HEK293T (cell line): ENCODE data around the gene SP2.

Source experiments
- CTCF ChIA-PET: fragments of 350-600 bp; formaldehyde crosslinking; extraction: SDS; loops from one replicate; lab custom pipeline; 2021; ENCODE audit warnings: antibody characterized with exemption, inconsistent platforms; lab: Yijun Ruan, JAX
- POLR2A ChIA-PET: fragments of 350-600 bp; formaldehyde crosslinking; extraction: SDS; loops from one replicate; lab custom pipeline; 2020; ENCODE audit warnings: antibody characterized with exemption, inconsistent platforms; lab: Yijun Ruan, JAX
- DNase-seq: peaks from one replicate; pipeline ENCODE4 v3.0.0; 2012; ENCODE audit warnings: mixed read lengths; ENCODE audit errors: extremely low spot score
- ARNT ChIP-seq: fragments of 450-650 bp; IDR thresholded peaks from 2 replicates; pipeline ENCODE4 v1.6.1; 2017; ENCODE audit warnings: mild to moderate bottlenecking
- BHLHE40 ChIP-seq: fragments of 450-650 bp; IDR thresholded peaks from 2 replicates; pipeline ENCODE4 v1.6.1; 2016; ENCODE audit warnings: mild to moderate bottlenecking, moderate library complexity, borderline replicate concordance
- CTBP1 ChIP-seq: fragments of 450-650 bp; IDR thresholded peaks from 2 replicates; pipeline ENCODE4 v1.6.1; 2016; ENCODE audit warnings: borderline replicate concordance
- ELF4 ChIP-seq: fragments of 450-650 bp; IDR thresholded peaks from 2 replicates; pipeline ENCODE4 v1.6.1; 2017; ENCODE audit warnings: antibody characterized with exemption
- FOXA1 ChIP-seq: fragments of 450-650 bp; IDR thresholded peaks from 2 replicates; pipeline ENCODE4 v1.6.1; 2016; ENCODE audit warnings: mild to moderate bottlenecking
- FOXK2 ChIP-seq: fragments of 450-650 bp; IDR thresholded peaks from 2 replicates; pipeline ENCODE4 v1.6.1; 2016; ENCODE audit warnings: mild to moderate bottlenecking
- FOXM1 ChIP-seq: fragments of 450-650 bp; IDR thresholded peaks from 2 replicates; pipeline ENCODE4 v1.6.1; 2017; ENCODE audit warnings: mild to moderate bottlenecking, borderline replicate concordance
- HDGF ChIP-seq: fragments of 450-650 bp; IDR thresholded peaks from 2 replicates; pipeline ENCODE4 v1.6.1; 2017; ENCODE audit warnings: antibody characterized with exemption, borderline replicate concordance
- L3MBTL2 ChIP-seq: fragments of 450-650 bp; conservative IDR thresholded peaks from 2 replicates; pipeline ENCODE4 v1.6.1; 2016; ENCODE audit warnings: mild to moderate bottlenecking
- LEF1 ChIP-seq: fragments of 450-650 bp; IDR thresholded peaks from 2 replicates; pipeline ENCODE4 v1.6.1; 2017; ENCODE audit warnings: mild to moderate bottlenecking, borderline replicate concordance
- NFRKB ChIP-seq: fragments of 450-650 bp; IDR thresholded peaks from 2 replicates; pipeline ENCODE4 v1.6.1; 2016; ENCODE audit warnings: mild to moderate bottlenecking, moderate library complexity
- PKNOX1 ChIP-seq: fragments of 450-650 bp; IDR thresholded peaks from 2 replicates; pipeline ENCODE4 v1.6.1; 2016
- SP1 ChIP-seq: fragments of 450-650 bp; IDR thresholded peaks from 2 replicates; pipeline ENCODE4 v1.6.1; 2017
- SUZ12 ChIP-seq: fragments of 450-650 bp; IDR thresholded peaks from 2 replicates; pipeline ENCODE4 v1.6.1; 2016; ENCODE audit warnings: mild to moderate bottlenecking
- TARDBP ChIP-seq: fragments of 450-650 bp; IDR thresholded peaks from 2 replicates; pipeline ENCODE4 v1.6.1; 2016
- ZNF384 ChIP-seq: fragments of 450-650 bp; IDR thresholded peaks from 2 replicates; pipeline ENCODE4 v1.6.1; 2016

The SP2 gene

DNA sequence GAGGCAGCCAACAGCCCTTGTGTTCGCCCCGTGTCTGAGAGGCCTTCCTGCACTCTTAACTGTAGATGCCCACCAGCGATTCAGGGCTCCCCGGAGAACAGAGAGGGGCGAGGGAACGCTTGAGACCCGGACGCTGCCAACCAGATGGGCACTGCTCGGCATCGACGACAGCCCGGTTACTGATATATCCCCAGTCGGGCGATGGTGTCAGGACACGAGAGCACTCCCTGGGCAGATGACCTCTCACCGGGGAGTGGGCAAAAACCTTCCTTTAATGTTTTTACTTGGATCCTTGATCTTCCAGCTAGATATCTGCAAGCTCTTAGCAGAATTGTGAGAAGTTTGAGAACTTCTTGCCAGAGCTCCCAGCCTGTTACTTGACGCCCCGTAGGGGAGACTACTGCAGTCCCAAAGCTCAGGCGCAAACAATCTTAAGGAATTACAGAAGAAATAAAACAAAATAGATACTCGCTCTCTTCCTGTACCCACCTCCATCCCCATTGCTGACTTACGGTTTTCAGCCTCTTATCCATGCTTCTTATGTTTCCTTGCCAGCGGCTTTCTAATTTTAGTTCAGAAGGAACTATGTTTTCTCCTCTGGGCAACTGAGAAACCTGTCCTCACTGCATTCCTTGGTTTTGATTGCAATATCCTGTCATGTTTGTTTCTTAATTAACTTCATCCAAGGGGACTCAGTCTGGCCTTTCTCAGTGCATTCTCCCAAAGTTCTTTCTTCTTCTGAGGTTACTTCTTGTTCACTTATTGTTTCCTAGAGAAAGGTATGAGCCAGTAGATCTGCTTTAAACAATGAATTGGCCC lies 845 bp downstream of the SP2 start:
- POLR2A ChIA-PET = interaction anchor here (1.1 kb wide), 1 partner anchor 12 kb away, joined by 3 read pairs; no protein-coding TSS in a partner anchor
- CTCF ChIA-PET = interaction anchor here (0.9 kb wide), 1 partner anchor 55 kb away, joined by 3 read pairs; no protein-coding TSS in a partner anchor
- TF ChIP-seq FOXK2 (no peak), ARNT (no peak), CTBP1 (no peak), NFRKB (no peak), SP1 (no peak), ELF4 (no peak), HDGF (no peak), L3MBTL2 (no peak), TARDBP (no peak), BHLHE40 (no peak), SUZ12 (no peak), PKNOX1 (no peak), ZNF384 (no peak), FOXA1 (no peak), FOXM1 (no peak)
- DNase-seq = no peak

DNA sequence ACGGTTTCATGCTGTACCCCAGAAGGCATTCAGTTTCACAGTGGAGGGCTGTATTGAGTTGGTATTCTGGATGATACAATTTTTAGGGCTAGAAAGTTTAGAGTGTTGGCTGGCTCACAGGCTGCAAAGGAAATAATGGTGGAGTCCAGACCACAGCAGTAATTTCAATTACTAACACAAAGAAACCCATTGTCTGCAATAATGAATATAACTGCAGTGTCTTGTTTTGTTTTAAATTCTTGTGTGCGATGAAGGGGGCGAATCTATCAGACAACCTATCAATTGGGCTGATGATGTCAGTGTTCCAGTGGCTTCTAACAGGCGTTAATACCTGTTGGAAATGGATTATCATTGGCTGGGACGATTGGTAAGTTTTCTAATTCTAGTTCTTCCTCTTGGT lies 1.5 kb downstream of the SP2 start:
- no peak for DNase-seq
- no peak for TF ChIP-seq LEF1
- no peak for TF ChIP-seq BHLHE40
- no peak for TF ChIP-seq PKNOX1
- no peak for TF ChIP-seq L3MBTL2
- ChIA-PET CTCF (no interaction called here), POLR2A (interaction anchor here (1.1 kb wide), 1 partner anchor 13 kb away, joined by 3 read pairs; no protein-coding TSS in a partner anchor)

DNA sequence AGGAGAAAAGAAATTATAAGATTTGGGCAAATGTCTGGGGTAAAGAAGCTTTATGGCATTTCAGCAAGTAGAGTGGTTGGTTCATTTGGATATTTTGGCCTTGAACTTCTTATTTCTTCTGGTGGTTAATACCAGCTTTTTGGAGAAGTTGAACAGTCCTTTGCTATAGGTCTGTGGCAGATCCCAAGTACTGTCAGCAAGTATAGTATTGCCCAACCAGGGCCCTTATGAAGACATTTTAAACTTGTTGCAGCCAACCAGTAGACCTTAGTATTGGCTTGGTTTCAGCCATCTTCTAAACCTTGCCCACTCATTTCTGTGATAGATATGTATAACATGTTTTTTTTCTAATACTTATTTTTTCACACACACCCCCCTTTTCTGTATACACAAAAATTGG lies 2.2 kb downstream of the SP2 start:
- no peak for DNase-seq
- ChIA-PET POLR2A (interaction anchor here (1.3 kb wide), 1 partner anchor 43 kb away, joined by 4 read pairs; the partner anchor contains the start of gene PNPO), CTCF (interaction anchor here (0.6 kb wide), 1 partner anchor 19 kb away, joined by 3 read pairs; no protein-coding TSS in a partner anchor)
- no peak for TF ChIP-seq TARDBP
- TF ChIP-seq ELF4 = no peak

GRCh38 chr17:47899643-47900042 lies 3.6 kb downstream of the SP2 start:
- DNase-seq = no peak
- ChIA-PET POLR2A (interaction anchor here (0.8 to 1.3 kb wide), 3 partner anchors 42 to 68 kb away, joined by 3 to 4 read pairs (median 4); partner anchors contain the start of genes LRRC46, MRPL10, PNPO and SCRN2), CTCF (no interaction called here)
- TF ChIP-seq SP1 = no peak
- TF ChIP-seq LEF1 = no peak
- no peak for TF ChIP-seq L3MBTL2
- no peak for TF ChIP-seq SUZ12
- TF ChIP-seq NFRKB = no peak
- no peak for TF ChIP-seq HDGF
- TF ChIP-seq CTBP1 = no peak
- TF ChIP-seq TARDBP = no peak
- TF ChIP-seq FOXA1 = no peak

DNA sequence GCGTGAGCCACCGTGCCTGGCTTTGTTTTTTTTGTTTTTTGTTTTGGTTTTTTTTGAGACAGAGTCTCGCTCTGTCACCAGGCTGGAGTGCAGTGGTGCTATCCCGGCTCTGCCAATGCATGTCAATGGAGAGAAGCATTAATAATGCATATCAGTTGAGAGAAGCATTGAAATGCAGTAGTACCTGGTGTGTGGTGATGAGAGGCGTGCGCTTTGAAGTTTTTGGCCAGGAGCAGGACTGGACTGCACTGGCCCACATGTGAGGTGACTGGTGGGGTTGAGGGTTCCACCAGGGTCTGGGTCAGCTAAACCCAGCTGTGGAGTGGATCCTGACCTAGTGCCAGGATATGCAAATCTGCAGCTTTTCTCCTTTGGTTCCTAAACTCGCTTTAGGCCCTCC lies 5.4 kb downstream of the SP2 start:
- ChIA-PET POLR2A (interaction anchor here (1.6 kb wide), 1 partner anchor 80 kb away, joined by 3 read pairs; the partner anchor contains the start of gene OSBPL7), CTCF (no interaction called here)
- no peak for TF ChIP-seq TARDBP
- no peak for TF ChIP-seq FOXK2
- TF ChIP-seq SUZ12 = no peak
- no peak for TF ChIP-seq BHLHE40
- no peak for TF ChIP-seq SP1
- TF ChIP-seq ELF4 = no peak
- no peak for TF ChIP-seq FOXA1
- TF ChIP-seq ARNT = no peak
- no peak for DNase-seq

- POLR2A ChIA-PET = interaction anchor here (0.7 to 1.6 kb wide), 2 partner anchors 39 to 81 kb away, joined by 3 read pairs; partner anchors contain the start of genes OSBPL7 and PNPO
- peak; percentile 74 for TF ChIP-seq PKNOX1
- no peak for TF ChIP-seq L3MBTL2
These were observed 6.2 kb downstream of the SP2 start for GRCh38 chr17:47902039-47902744.

More at GRCh38 chr17:47902039-47902744, 6.2 kb downstream of the SP2 start:
- CTCF ChIA-PET = no interaction called here
- no peak for DNase-seq
